Prostate gland (tissue), 2 donors: ENCODE measurements around the gene FAM89A.

Experiments
- POLR2AphosphoS5 ChIP-seq: sonication (generic); formaldehyde crosslinking; IDR thresholded peaks from one replicate; pipeline ENCODE4 v1.6.1; 2017; ENCODE audit warnings: antibody characterized with exemption
- TF ChIP-seq, protein P1 (sequence below), 4 experiments: fragments of 200-600 bp in 2 of 4; fragments of 450-650 bp in 2 of 4; sonication (generic) in 2 of 4; IDR thresholded peaks; 1 replicate in 3 of 4; 2 replicates in 1 of 4; pipeline ENCODE4 v1.5.1; 2016 to 2019; ENCODE audit warnings: antibody characterized with exemption in 4 of 4, mild to moderate bottlenecking in 2 of 4, moderate library complexity in 2 of 4

DNA sequence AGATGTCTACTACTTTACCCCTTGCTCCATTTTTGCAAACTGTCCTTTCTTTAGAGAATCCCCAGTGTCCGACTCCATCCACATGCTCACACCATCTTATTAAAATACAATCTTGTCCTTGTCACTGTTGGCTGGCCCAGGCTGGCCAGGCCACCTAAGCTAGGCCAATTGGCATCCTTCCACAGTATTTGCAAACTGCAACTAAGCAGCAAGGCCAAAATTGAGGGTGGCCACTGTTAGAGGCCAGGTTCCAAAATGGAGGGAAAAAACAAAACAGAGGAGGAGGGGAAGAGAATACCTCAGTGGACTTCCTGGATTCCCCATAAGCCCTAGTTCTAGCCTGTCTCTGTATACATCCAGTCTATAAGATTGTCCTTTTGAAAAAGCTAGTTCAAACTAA is 4.3 kb downstream of the FAM89A start:
- TF ChIP-seq, protein P1, sequence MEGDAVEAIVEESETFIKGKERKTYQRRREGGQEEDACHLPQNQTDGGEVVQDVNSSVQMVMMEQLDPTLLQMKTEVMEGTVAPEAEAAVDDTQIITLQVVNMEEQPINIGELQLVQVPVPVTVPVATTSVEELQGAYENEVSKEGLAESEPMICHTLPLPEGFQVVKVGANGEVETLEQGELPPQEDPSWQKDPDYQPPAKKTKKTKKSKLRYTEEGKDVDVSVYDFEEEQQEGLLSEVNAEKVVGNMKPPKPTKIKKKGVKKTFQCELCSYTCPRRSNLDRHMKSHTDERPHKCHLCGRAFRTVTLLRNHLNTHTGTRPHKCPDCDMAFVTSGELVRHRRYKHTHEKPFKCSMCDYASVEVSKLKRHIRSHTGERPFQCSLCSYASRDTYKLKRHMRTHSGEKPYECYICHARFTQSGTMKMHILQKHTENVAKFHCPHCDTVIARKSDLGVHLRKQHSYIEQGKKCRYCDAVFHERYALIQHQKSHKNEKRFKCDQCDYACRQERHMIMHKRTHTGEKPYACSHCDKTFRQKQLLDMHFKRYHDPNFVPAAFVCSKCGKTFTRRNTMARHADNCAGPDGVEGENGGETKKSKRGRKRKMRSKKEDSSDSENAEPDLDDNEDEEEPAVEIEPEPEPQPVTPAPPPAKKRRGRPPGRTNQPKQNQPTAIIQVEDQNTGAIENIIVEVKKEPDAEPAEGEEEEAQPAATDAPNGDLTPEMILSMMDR (IDR thresholded peaks at IDR 0.05), result no peak
- TF ChIP-seq POLR2AphosphoS5, result no peak
